BJ (cell line): ENCODE measurements around the gene CTRL. TPM values are rescaled to one million over a fixed set of nuclear protein-coding genes. Genes with fewer than 3 reads are reported as not detected.

Experiments used
- CTCF ChIA-PET: fragments of 350-600 bp; formaldehyde crosslinking; extraction: SDS; loops from one replicate; lab custom pipeline; 2021; ENCODE audit warnings: antibody characterized with exemption, inconsistent platforms; lab: Yijun Ruan, JAX
- POLR2A ChIA-PET: fragments of 300-600 bp; sonication (Branson Sonifier 250); formaldehyde crosslinking; extraction: SDS; loops from one replicate; lab custom pipeline; 2021; ENCODE audit warnings: antibody characterized with exemption; lab: Charles Lee
- DNase-seq: peaks from one replicate; pipeline ENCODE4 v3.0.0-alpha.2; 2011; ENCODE audit warnings: low read depth
- H3K27me3 ChIP-seq: 2 replicates; pipeline ENCODE4 v1.6.0; 2011; ENCODE audit warnings: low read length; ENCODE audit not compliant: control insufficient read depth, insufficient read depth
- H3K36me3 ChIP-seq: 2 replicates; pipeline ENCODE4 v1.5.1; 2011; ENCODE audit warnings: low read length; ENCODE audit not compliant: control insufficient read depth, insufficient read depth
- H3K4me3 ChIP-seq: 2 replicates; pipeline ENCODE4 v1.5.1; 2011; ENCODE audit warnings: low read depth, mild to moderate bottlenecking, control low read depth, low read length
- polyA minus RNA-seq: library from RNA; depleted of rRNA, polyadenylated mRNA; stranded (reverse); fragments of >200 nt; gene quantifications from 2 replicates; pipeline ENCODE4 v1.2.3, GENCODE V29; 2011; rRNA and poly(A)+ RNA removed
- polyA plus RNA-seq: library from polyadenylated mRNA; depleted of rRNA; stranded (reverse); fragments of >200 nt; gene quantifications from 2 replicates; pipeline ENCODE4 v1.2.3, GENCODE V29; 2011; rRNA removed
- TF ChIP-seq, protein P1 (sequence below): IDR thresholded peaks from 2 replicates; pipeline ENCODE4 v1.5.1; 2011; ENCODE audit warnings: low read depth, mild to moderate bottlenecking, control low read depth, inconsistent platforms, low read length, moderate library complexity; ENCODE audit not compliant: insufficient read depth

Gene CTRL
- 0.15 and 0.58 TPM in 2 replicates for polyA plus RNA-seq
- not detected in 2 replicates for polyA minus RNA-seq

DNA sequence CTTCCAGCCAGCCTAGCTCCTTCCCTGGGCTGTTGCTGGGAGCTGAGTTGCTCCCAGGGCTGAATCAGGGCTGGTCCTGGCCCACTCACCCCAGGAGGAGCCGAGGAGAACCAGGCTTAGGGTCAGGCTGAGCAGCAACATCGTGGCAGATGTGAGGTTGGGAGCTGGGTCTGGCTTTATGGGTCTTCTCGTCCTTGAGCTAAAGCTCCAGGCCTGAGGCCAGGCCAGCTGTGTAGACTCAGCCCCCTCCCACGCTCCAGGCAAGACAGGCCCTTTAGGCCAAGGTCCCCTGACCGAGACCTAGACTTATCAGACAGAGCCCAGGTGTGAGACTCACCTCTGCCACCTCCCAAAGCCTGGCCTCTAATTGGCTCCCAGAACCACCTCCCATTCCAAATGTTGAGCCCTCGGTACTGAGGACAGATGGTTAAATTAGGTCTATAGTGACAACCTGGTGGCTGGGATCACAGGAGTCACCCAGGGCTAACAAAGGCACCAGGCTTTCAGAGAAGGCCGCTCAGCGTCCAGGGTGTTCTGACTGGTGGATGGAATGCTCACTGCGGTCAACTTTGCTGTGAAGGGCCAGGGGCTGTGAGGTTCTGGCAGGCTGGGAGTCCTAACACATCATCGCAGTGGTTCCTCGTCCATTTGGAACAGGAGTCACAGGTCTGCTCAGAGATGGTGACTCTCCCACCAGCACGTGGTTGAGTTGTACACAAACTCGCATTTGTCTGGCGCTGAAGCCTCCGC lies at the start of gene CTRL:
Gene CTRL (minus strand): TSS at position 151 of the 750 bp plus-strand sequence. CDS start 10 bp downstream, at position 141.
- H3K36me3 ChIP-seq: peaks cover 22% of the 10 kb centered on the region
- no peaks in the 10 kb centered on the region for H3K27me3 ChIP-seq
- ChIA-PET CTCF (interaction anchor here (1.1 to 12.9 kb wide), 5 partner anchors 22 to 295 kb away, joined by 3 to 155 read pairs (median 4); partner anchors contain the start of gene NRN1L), POLR2A (no interaction called here)
- no peak within 1 kb of the TSS for H3K4me3 ChIP-seq
- DNase-seq: no peak
- TF ChIP-seq, protein P1, sequence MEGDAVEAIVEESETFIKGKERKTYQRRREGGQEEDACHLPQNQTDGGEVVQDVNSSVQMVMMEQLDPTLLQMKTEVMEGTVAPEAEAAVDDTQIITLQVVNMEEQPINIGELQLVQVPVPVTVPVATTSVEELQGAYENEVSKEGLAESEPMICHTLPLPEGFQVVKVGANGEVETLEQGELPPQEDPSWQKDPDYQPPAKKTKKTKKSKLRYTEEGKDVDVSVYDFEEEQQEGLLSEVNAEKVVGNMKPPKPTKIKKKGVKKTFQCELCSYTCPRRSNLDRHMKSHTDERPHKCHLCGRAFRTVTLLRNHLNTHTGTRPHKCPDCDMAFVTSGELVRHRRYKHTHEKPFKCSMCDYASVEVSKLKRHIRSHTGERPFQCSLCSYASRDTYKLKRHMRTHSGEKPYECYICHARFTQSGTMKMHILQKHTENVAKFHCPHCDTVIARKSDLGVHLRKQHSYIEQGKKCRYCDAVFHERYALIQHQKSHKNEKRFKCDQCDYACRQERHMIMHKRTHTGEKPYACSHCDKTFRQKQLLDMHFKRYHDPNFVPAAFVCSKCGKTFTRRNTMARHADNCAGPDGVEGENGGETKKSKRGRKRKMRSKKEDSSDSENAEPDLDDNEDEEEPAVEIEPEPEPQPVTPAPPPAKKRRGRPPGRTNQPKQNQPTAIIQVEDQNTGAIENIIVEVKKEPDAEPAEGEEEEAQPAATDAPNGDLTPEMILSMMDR: peak; percentile 34

- ChIA-PET CTCF (interaction anchor here (0.6 kb wide), 1 partner anchor 11 kb away, joined by 3 read pairs; no protein-coding TSS in a partner anchor), POLR2A (no interaction called here)
- no peak for DNase-seq
- H3K4me3 ChIP-seq: no peak within 1 kb of the TSS
- H3K27me3 ChIP-seq: peaks cover 13% of the 10 kb centered on the region
- H3K36me3 ChIP-seq: no peaks in the 10 kb centered on the region
- TF ChIP-seq, protein P1: peak; percentile 31; the same call in 1 of the 2 replicates
These were observed 48.5 kb upstream of the CTRL start, which contains the start of gene DPEP3 for GRCh38 chr16:67979955-67980678. Gene DPEP3, minus strand, starts transcription at chr16:67980499. Its CDS starts 119 bp downstream, at chr16:67980380.

DNA sequence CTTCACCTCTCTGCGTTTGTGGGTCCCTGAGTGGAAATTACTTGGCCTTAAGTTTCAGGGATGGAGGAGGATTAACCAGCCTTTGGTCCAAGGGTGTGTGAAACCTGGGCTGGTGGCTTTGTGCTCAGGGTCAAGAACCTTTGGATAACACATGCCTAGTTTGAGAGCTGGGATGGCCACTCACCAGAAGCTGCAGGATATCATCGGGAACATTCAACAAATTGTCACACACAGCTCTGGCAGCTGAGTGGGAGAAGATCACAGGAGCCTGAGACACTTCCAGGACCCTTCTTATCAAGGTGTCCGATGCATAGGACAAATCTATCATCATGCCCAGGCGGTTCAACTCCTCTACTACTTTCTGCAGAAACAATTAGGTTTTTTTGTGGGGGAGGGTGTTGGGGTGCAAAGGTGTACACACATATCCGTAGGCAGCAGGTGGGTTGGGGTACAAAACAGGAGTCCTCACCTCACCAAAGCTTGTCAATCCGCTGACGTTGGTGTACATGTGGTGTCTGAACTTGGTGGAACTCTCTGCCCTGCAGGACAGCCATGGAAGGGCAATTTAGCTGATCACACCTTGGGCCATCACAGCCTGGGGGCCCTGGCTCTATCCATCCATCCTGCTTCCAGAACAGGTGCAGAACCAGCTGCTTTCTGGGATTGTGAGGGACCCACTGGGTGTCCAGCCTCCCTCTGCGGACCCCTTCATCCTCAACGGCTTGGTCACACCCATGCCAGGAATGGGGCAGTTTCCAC lies 46.0 kb upstream of the CTRL start:
- DNase-seq: no peak
- TF ChIP-seq, protein P1: no peak
- POLR2A ChIA-PET: no interaction called here
- Histone ChIP-seq H3K27me3 (peaks cover 13% of the 10 kb centered on the region), H3K4me3 (no peak overlapping the region), H3K36me3 (no peaks in the 10 kb centered on the region)
- CTCF ChIA-PET: interaction anchor here (0.9 to 1.3 kb wide), 3 partner anchors 16 to 95 kb away, joined by 3 to 4 read pairs (median 3); no protein-coding TSS in a partner anchor

- TF ChIP-seq, protein P1: no peak
- H3K27me3 ChIP-seq: peaks cover 13% of the 10 kb centered on the region
- ChIA-PET CTCF (interaction anchor here (1.7 kb wide), 1 partner anchor 88 kb away, joined by 4 read pairs; no protein-coding TSS in a partner anchor), POLR2A (no interaction called here)
- DNase-seq: no peak
- no peak overlapping the region for H3K4me3 ChIP-seq
- H3K36me3 ChIP-seq: no peaks in the 10 kb centered on the region
These were observed 45.3 kb upstream of the CTRL start for GRCh38 chr16:67977005-67977404.
